Upper lobe of left lung (tissue), 4 donors: ENCODE data around the gene GPR15LG.

ENCODE experiments used
- EP300 ChIP-seq, 4 donors: sonication (generic); formaldehyde crosslinking; IDR thresholded peaks; one replicate each; pipeline ENCODE4 v1.5.1; 2017; ENCODE audit warnings: antibody characterized with exemption in 4 of 4, control low read depth in 2 of 4
- POLR2AphosphoS5 ChIP-seq, 2 donors: sonication (generic); formaldehyde crosslinking; IDR thresholded peaks; one replicate each; pipeline ENCODE4 v1.5.1; 2017; ENCODE audit warnings: antibody characterized with exemption in 2 of 2

GRCh38 chr10:84190621-84191020 is 17.0 kb downstream of the GPR15LG start:
- TF ChIP-seq EP300 (IDR thresholded peaks at IDR 0.05) (no peak), POLR2AphosphoS5 (IDR thresholded peaks at IDR 0.05) (no peak)
